Measurements from ENCODE around the gene AKT3. TPM values are rescaled to one million over a fixed set of nuclear protein-coding genes. Genes with fewer than 3 reads are reported as not detected.

Gene AKT3
- total RNA-seq, 1 donor from 2014 or later, result 36.2 TPM

- peaks cover 78% of the 10 kb centered on the region for H3K4me1 Mint-ChIP-seq
These were observed 375.7 kb downstream of the AKT3 start for GRCh38 chr1:243474136-243474881.

GRCh38 chr1:243473227-243474135 is 376.6 kb downstream of the AKT3 start:
- peak overlapping the region; percentile 71 for H3K27ac Mint-ChIP-seq
- Histone ChIP-seq H3K4me2 (peak overlapping the region; percentile 45), H2AFZ (replicated peaks) (no peak overlapping the region)

More at GRCh38 chr1:243474136-243474881, 375.7 kb downstream of the AKT3 start:
- H3K9me3 Mint-ChIP-seq, result peaks cover 3% of the 10 kb centered on the region
- H4K20me1 ChIP-seq (ENCODE audit: low read depth), result no peaks in the 10 kb centered on the region
- peak overlapping the region; percentile 64 for H3K27ac Mint-ChIP-seq
- peak overlapping the region; percentile 15 for H3K4me2 ChIP-seq
- peaks cover 49% of the 10 kb centered on the region for H3F3A ChIP-seq (ENCODE audit: low read depth)
- H3K9ac ChIP-seq, result no peak overlapping the region
- H3K4me3 ChIP-seq, result no peak overlapping the region
- no peaks in the 10 kb centered on the region for H3K36me3 ChIP-seq
- H3K27me3 Mint-ChIP-seq (ENCODE audit: insufficient read depth, low read depth), result peaks cover 4% of the 10 kb centered on the region
- no peak overlapping the region for H3K4me3 Mint-ChIP-seq
- peak; percentile 47 for DNase-seq (ENCODE audit: low spot score)
- no peak overlapping the region for H3K27ac ChIP-seq
- peaks cover 5% of the 10 kb centered on the region for H3K36me3 Mint-ChIP-seq
- H3K9me3 ChIP-seq (ENCODE audit: low read depth), result no peaks in the 10 kb centered on the region
- no peaks in the 10 kb centered on the region for H3K27me3 ChIP-seq
- H3K79me2 ChIP-seq (ENCODE audit: low read depth), result no peaks in the 10 kb centered on the region
- H3K4me1 ChIP-seq, result peaks cover 77% of the 10 kb centered on the region
- TF ChIP-seq CTCF (IDR thresholded peaks at IDR 0.05) (no peak), EZH2phosphoT487 (IDR thresholded peaks at IDR 0.05) (no peak), EZH2 (IDR thresholded peaks at IDR 0.05) (no peak)
- no peak overlapping the region for H2AFZ ChIP-seq (replicated peaks)

More at GRCh38 chr1:243473227-243474135, 376.6 kb downstream of the AKT3 start:
- Histone ChIP-seq H3K36me3 (no peaks in the 10 kb centered on the region), H3K79me2 (ENCODE audit: low read depth) (no peaks in the 10 kb centered on the region), H3F3A (ENCODE audit: low read depth) (peaks cover 49% of the 10 kb centered on the region), H3K9ac (no peak overlapping the region), H4K20me1 (ENCODE audit: low read depth) (no peaks in the 10 kb centered on the region), H3K4me1 (peaks cover 79% of the 10 kb centered on the region), H3K4me3 (no peak overlapping the region), H3K9me3 (ENCODE audit: low read depth) (no peaks in the 10 kb centered on the region), H3K27ac (no peak overlapping the region), H3K27me3 (no peaks in the 10 kb centered on the region)
- Mint-ChIP-seq H3K4me1 (peaks cover 78% of the 10 kb centered on the region), H3K4me3 (peak overlapping the region; percentile 22), H3K9me3 (peaks cover 3% of the 10 kb centered on the region), H3K36me3 (peaks cover 5% of the 10 kb centered on the region), H3K27me3 (ENCODE audit: insufficient read depth, low read depth) (peaks cover 2% of the 10 kb centered on the region)
- no peak for DNase-seq (ENCODE audit: low spot score)
- TF ChIP-seq EZH2 (IDR thresholded peaks at IDR 0.05) (no peak), EZH2phosphoT487 (IDR thresholded peaks at IDR 0.05) (no peak), CTCF (IDR thresholded peaks at IDR 0.05) (no peak)

Data from neural progenitor cell (in vitro differentiated cells).